Kidney epithelial cell (primary cell): ENCODE data around the gene CCL7. TPM values are rescaled to one million over a fixed set of nuclear protein-coding genes. Genes with fewer than 3 reads are reported as not detected.

Experiments used
- DNase-seq: peaks from one replicate; pipeline ENCODE4 v3.0.0-alpha.2; 2010; ENCODE audit warnings: low read depth
- H3K27me3 ChIP-seq: 2 replicates; pipeline ENCODE4 v1.6.0; 2011; ENCODE audit warnings: low read length; ENCODE audit not compliant: control insufficient read depth, insufficient read depth
- H3K36me3 ChIP-seq: 2 replicates; pipeline ENCODE4 v1.5.1; 2011; ENCODE audit warnings: low read length; ENCODE audit not compliant: control insufficient read depth, insufficient read depth
- H3K4me3 ChIP-seq: 2 replicates; pipeline ENCODE4 v1.5.1; 2011; ENCODE audit warnings: low read depth, mild to moderate bottlenecking, control low read depth, low read length
- CTCF ChIP-seq: IDR thresholded peaks from 2 replicates; pipeline ENCODE4 v1.5.1; 2011; ENCODE audit warnings: mild to moderate bottlenecking, moderate library complexity, low read length, control low read depth, inconsistent platforms; ENCODE audit not compliant: insufficient read depth, poor library complexity, severe bottlenecking
- total RNA-seq: library from RNA; depleted of rRNA; stranded (reverse); fragments of >200 nt; gene quantifications from 2 replicates; pipeline ENCODE4 v1.2.3, GENCODE V29; 2015

Gene CCL7
- total RNA-seq, 1 donor from 2014 or later = not detected

- DNase-seq = no peak
- Histone ChIP-seq H3K36me3 (no peaks in the 10 kb centered on the region), H3K27me3 (no peaks in the 10 kb centered on the region), H3K4me3 (no peak overlapping the region)
- no peak for TF ChIP-seq CTCF
These were observed 16.9 kb upstream of the CCL7 start for GRCh38 chr17:34253139-34253525.

- no peaks in the 10 kb centered on the region for H3K36me3 ChIP-seq
- H3K4me3 ChIP-seq = no peak overlapping the region
- no peaks in the 10 kb centered on the region for H3K27me3 ChIP-seq
- DNase-seq = no peak
- TF ChIP-seq CTCF = no peak
These were observed 15.9 kb upstream of the CCL7 start for GRCh38 chr17:34254146-34254545.

GRCh38 chr17:34254651-34255380 is 15.2 kb upstream of the CCL7 start, which contains the start of gene CCL2:
Gene CCL2 (plus strand): TSS chr17:34255285. CDS start chr17:34255350, 65 bp downstream.
- no peaks in the 10 kb centered on the region for H3K27me3 ChIP-seq
- no peak for TF ChIP-seq CTCF
- H3K36me3 ChIP-seq = no peaks in the 10 kb centered on the region
- H3K4me3 ChIP-seq = peak within 1 kb of the TSS; percentile 22
- no peak for DNase-seq

GRCh38 chr17:34255381-34255732 is 14.7 kb upstream of the CCL7 start:
- DNase-seq = no peak
- H3K27me3 ChIP-seq = no peaks in the 10 kb centered on the region
- H3K36me3 ChIP-seq = no peaks in the 10 kb centered on the region
- TF ChIP-seq CTCF = no peak
- H3K4me3 ChIP-seq = peak overlapping the region; percentile 22

GRCh38 chr17:34255841-34256240 is 14.2 kb upstream of the CCL7 start:
- H3K36me3 ChIP-seq = no peaks in the 10 kb centered on the region
- no peaks in the 10 kb centered on the region for H3K27me3 ChIP-seq
- no peak for DNase-seq
- no peak overlapping the region for H3K4me3 ChIP-seq
- no peak for TF ChIP-seq CTCF
